Prostate gland (tissue), 2 donors: ENCODE measurements around the gene ANKRD36.
"Not testable (repeated sequence)": the region's sequence is repeated elsewhere in the genome, so short reads cannot be mapped to it uniquely, and the experiment has no call there.

Source experiments
- CTCF ChIP-seq, 4 experiments: fragments of 200-600 bp in 2 of 4; fragments of 450-650 bp in 2 of 4; sonication (generic) in 2 of 4; IDR thresholded peaks; 1 replicate in 3 of 4; 2 replicates in 1 of 4; pipeline ENCODE4 v1.5.1; 2016 to 2019; ENCODE audit warnings: antibody characterized with exemption in 4 of 4, mild to moderate bottlenecking in 2 of 4, moderate library complexity in 2 of 4
- POLR2A ChIP-seq: fragments of 450-650 bp; IDR thresholded peaks from one replicate; pipeline ENCODE4 v1.6.1; 2016; ENCODE audit warnings: antibody characterized with exemption, mild to moderate bottlenecking

- not testable (repeated sequence) for TF ChIP-seq CTCF (IDR thresholded peaks at IDR 0.05); POLR2A
These were observed 180.7 kb downstream of the ANKRD36 start for GRCh38 chr2:97293687-97294086.
